Activated CD4-positive, alpha-beta T cell treated with anti-CD3 and anti-CD28 coated beads, Interleukin-2, amount 50 U/mL, for 1 hour (primary cell): ENCODE measurements around the gene KCNQ2.

Experiments
- DNase-seq: peaks from one replicate; pipeline ENCODE4 v3.0.0-alpha.2; 2020

KCNQ2 gene

DNA sequence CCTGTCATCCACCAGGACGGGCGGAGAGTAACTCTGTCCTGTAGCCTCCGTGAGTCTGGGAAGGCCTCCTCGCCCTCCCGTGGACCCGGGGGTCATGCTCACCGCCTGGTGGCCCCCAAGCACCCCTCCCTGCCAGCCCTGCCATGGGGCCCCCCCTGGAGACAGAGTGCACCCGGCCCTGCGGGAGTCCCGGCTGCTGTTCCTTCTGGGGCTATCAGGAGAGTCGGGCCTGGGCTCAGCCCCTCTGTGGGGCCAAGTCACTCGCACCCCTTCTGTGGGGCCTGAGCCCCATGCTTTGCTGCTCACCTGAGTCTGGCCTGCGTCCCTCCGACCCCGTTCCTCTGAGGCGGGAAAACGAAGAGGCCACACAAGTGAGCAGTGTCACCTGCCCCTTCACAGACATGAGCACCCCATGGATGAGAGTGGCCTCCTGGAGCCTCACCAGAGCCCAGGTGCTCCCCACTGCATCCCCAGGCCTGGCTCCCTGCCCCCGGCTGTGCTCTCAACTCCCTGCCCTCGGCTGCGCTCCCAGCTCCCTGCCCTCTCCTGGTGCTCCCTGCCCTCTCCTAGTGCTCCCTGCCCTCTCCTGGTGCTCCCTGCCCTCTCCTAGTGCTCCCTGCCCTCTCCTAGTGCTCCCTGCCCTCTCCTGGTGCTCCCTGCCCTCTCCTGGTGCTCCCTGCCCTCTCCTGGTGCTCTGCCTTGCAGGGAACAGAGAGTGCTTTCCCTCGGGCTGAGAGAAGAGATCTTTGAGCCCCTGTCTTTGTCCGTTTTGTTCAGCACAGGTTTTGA is 106.7 kb downstream of the KCNQ2 start:
- DNase-seq = no peak

DNA sequence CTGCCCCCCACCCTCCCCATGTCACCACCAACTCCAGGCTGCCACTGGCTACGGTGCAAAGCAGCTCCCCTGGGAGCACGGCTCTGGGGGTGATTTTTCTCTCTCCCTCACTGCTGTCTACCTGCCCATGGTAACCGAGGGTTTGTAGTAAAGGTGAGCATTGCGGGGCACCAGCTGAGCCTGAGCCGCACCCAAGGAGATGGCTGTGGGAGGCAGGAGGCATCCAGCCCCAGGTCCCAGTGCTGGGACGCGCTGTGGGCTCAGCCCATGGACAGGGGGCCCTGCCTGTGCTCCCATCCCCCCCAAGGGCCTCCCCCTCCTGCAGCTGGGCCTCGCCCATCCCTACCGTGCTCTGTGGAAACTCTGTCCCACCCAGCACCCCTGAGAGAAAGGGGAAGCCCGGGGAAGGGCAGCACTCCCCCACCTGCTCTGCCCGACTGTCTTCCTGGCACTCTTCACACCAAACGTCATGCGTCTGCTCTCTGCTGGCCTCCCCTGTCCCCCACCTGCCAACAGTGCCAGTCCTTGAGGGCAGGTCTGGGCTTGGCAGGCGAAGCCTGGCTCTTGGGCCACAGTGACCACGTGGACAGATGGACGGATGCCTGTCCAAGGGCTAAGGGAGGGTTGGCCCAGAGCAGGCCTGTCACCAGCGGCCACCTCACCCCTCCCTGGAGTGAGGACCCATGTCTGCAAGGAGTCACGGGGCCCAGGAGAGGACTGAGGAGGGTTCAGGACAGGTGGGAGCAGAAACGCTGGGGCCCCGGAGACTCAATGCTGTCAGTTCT is 107.5 kb downstream of the KCNQ2 start:
- DNase-seq = no peak

DNA sequence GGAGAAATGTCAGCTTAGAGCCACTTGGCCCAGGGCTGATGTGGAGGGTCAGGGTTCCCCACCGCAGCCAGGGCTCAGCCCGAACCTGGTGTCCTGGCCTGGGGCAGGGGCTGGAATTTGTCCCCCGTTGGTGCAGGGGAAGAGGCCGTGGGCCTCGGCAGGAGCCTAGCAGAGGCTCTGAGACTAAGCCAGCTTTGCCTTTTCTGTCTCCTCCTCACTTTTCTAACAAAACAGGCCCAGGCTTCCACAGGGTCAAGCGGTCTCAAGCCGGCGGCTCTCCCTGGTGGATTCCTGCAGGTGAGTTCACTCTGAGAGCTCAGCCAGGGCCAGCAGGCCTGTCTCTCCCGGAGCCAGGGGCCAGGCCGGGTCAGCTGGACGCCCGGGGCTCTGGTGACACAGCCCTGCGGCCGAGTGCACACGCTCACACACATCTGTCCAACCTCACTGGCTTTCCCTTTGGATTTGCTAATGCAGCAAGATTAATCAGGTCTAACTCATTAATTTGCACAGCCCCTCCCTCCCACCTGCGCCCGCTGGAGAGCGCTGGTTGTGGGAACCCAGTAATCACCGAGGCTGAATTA is 108.4 kb downstream of the KCNQ2 start:
- DNase-seq = no peak

DNA sequence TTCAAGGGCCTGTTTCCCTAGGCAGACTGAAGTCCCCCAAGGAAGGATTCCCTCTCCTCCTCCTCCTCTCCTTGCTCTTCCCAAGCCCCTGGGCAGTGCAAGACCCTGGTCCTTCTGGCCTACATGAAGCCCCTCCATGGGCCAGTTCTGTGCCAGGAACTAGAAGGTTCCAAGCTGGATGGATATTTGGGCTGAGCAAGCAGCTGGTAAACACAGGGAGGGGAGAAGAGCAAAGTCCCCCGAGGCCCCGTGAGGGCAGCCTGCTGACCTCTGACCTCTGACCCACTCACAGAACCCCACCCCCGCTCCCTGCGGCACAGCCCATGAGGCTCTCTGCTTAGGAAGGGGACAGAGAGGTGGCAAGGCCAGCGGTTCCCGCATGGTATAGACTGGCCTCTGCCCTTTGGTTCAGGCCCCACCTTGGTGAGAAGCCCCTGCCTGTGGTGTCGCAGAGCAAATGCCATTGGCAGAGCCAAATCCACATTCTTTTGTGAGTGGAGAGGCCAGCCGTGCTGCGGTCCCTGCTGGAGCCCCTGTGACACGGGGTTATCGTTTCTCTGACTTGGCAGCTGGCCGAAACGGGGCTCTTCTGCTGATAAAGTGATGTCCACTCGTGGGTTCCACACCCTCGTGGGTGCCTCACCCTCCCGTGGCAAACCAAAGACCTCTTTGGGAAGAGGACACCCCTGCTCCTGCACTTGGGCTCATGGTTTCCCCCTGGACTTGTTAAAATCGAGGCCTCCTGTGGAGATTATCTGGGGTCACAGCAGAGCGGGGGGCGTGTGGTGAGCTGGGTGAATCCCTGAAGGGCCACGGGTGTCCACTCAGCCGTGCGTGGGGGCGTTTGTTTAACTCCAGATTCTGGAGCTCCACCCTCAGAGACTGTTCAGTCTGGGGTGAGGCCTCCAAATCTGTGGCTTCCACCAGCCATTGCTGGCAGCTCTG is 109.2 kb downstream of the KCNQ2 start:
- no peak for DNase-seq

DNA sequence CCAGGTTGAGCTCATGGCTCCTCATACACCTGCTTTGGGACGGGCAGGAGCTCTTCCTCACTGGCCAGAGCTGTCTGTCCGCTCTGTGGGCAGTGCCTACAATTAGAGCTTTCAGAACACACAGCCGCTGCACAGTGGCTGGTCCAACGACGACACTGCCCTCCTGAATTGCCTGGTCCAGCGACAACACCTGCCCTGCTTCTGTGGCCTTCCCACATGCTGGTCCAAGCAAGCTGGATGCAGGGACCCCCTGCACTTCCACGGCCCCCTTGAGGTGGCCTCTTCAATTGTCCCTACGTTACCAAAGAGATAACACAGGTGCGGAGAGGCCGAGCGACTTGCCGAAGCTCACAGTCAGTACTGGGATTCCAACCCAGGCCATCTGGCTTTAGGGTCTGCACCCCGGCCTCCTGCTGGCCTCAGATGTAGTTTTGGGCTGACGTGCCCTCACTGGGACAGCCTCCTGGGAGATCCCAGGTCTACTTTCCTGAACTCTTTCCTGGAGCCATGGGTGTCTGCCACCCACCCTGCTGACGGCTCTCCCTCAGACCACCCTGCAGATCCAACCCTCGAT is 109.9 kb downstream of the KCNQ2 start:
- DNase-seq = no peak

DNA sequence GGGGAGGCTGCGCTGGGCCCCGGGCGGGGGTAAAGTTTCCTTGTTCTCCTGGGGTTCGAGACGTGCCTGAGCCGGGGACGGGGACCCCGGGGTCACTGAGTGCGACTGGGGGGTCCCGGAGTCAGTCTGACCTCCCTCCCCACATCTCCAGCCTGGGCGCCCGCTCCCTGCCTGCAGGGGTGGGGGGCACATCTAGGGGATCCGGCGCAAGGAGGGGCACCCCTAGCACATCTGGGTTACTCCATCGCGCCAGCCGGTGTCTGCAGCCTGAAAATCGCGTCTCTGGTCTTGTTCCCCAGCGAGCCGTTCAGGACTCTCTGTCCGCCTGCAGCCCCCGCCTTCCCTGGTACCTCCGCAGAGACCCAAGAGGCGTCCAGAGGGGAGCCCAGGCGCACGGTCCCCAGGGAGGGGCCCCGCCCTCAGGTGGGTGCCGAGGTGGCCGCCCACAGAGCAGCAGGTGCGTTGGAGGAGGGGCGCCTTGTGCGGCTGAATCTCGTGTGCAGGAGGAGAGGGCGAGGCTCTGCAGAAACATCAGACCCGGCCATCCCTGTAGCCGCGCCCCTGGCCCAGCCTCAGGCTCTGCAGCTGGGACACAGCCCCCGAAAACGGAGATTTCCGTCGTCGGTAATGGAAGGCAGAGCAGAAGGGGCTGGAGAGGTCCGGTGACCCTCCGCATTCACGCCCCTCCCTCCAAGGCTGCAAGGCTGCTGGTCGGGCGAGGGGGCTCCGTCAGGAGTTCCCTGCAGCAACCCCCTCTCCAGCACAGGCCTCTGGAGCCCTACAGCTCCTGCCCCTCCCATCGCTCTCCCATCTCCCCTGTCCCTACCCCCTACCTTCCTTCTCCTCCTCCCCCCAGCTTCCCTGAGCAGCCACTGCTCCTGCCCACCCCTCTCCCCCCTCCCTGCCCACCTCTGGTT is 110.7 kb downstream of the KCNQ2 start:
- DNase-seq = no peak

DNA sequence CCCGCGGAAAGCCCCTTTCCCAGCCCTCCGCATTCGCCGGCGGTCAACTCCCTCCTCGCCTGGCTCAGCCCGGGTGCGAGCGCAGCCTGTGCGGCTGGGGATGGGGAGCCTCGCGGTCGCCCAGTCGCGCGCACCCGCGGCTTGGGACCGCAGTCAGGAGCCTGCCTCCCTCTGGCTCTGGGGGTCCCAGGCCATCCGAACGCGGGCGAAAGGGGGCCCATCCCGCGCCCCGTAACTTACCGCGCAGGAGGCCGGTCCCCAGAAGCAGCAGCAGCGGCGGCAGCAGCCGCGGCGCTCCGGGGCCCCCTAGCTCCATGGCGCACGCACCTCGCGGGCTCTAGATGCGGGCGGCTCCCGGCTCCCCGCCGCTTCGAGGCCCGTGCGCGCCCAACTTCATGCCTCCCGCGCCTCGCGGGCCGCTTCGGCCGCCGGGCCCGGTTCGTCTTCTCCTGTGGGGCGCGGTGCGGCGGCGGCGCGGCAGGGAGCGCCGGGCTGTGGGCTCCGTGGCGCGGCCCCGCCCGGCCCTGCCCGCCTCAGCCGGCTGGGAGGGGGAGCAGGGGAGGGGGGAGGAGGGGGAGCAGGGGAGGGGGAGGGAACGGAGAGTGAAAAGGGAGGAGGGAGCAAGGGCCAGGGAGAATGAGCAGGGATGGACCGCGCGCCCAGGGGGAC is 111.5 kb downstream of the KCNQ2 start, which contains the start of gene CHRNA4:
Gene CHRNA4 (minus strand): TSS at position 500 of the 669 bp plus-strand sequence. CDS start 184 bp downstream, at position 316.
- no peak for DNase-seq

DNA sequence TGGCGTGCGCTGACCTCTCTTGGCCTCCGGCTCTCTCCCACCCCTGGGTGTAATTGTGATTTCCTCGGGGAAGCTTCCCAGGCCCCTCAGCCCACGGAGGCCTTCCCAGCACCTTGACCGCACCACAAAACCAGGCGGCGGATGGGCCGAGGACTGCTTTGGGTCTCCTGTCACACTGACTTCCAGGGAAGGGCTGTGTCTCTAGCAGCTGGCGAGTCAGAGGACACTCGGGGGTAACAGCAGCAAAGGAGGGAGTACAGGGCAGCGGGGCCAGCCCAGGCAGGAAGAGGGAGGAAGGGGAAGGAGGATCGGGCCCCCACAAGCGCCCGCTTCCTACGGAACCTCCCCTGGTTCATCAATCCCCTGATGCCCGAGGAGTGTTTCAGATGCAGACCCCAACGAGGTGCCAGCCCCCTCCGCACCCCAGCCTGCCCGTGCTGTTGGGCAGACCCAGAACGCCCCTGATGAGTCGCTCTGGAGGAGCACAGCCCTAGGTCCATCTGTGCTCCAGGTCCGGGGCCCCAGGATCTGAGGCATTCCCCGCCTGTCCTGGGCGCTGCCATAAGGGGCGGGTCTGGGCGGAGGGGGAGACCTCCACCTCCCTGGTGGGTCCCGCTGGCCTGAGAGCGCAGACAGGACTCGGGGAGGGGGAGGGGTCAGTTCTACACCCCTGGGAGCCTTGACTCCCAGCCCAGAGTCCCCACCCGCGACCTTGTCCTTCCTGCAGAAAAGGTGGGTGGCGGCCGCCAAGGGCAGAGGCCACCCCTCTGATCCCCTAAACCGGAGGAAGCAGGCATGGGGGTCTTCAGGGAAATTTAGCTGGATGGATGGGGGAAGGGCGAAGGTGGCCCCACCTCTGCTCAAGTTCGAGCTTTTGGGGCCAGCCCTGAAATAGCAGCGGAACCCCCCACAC is 112.3 kb downstream of the KCNQ2 start:
- no peak for DNase-seq

DNA sequence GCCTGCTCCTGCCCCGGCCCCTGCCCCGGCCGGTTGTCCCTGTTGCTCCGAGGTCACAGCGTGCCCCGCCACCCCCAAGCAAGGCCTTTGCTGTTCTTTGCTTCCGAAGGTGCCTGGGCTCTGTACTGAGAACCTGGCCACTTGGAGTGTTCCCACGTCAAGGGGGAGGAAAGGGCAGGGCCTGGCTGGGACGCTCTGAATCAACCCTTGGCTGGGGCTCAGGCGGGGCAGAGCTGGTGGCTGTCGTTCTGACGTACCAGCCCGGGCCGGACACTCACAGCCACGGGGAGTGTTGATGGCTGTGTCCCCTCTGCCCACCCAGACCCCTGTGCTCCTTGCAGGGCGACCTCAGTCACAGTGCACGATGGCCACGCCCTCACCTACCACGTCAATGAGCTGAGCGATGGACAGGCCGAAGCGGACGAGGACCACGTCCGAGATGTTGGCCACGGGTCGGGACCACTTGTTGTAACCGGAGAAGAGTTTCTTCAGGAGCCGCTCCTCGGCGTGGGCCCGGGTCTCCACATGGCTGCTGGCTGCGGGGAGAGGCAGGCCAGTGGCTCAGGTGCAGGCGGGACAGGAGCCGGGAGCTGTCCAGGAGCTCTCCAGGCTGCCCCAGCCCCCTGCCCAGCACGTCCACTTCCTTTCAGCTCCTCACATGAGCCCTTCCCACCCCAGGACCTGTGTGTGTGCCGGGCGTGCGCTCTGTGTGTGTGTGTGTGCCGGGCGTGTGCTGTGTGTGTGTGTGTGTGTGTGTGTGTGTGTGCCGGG is 113.1 kb downstream of the KCNQ2 start:
- no peak for DNase-seq

DNA sequence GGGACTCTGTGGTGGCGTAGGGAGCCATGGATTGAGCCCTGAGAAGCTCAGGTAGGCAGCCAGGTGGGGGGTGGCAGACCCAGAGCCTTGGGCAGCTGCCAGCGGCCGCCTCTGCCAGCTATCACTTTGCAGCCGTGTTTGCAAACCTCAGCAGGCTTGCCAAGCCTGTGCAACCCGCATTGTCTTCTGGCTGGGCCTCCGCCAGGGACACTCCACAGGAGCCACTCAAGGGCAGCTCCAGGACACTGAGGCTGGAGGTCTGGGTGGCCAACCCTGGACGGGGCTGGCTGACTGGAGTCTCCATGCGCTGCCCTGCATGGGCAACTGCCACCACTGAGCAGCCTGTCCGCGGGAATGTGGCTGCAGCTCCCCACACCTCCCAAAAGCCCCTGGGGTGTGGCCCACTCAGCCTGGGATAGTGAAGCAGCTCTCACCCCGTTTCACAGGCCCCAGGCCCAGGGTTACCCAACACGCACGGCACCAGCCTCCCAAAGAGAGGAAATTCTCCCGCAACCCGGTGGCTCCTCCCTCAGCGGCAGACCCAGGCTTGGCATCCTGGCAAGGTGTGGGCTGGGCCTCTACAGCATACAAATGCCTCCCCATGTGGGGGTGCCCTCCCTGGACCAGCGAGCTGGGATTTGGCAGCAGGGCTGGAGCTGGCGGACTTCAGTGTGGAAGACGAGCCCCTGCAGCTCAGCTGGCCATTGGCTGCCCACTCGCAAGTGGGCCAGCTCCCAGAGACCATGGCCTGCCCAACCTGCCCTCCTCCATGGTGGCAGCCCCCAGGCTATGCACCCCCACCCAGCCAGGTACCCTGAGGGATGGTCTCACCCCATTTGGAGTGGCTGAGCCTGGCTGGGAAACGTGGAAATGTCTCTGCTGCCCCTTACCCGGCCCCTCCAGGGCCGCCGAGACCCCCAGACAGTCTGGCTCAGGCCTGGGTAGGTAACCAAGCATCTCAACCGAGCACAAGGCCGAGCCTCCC is 114.2 kb downstream of the KCNQ2 start:
- no peak for DNase-seq

DNA sequence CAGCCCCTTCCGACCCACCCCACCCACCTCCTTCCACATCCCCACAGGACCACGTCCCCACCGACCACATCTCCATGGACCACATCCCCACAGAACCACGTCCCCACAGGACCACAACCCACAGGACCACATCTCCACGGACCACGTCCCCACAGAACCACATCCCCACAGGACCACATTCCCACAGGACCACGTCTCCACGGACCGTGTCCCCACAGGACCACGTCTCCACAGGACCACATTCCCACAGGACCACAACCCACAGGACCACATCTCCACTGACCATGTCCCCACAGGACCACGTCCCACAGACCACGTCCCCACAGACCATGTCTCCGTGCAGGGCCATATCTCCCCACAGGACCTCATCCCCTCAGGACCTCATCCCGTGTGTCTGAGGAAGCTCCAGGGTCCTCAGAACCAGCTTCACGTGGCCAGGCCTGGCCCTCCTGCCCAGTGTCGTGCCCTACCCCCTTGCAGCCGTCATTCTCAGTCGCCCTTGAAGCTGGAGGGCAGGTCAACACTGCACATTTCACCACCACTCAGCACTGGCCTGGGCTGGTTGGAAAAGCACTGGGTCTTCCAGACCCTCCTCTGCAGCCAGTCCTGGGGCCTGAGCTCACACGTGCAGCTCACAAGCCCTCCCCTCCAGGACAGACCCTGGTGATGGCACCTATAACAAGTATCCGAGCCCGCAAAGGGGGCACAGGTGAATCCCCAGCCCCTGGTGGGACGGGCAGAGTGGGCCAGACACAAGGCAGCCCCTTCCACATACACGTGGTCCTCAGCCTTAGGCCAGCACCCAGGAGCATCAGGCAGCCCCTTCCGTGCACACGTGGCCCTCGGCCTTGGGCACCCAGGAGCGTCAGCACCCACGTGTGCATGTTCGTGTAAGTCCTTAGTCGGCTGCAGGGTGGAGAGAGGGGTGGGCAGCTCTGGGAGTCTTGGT is 115.2 kb downstream of the KCNQ2 start:
- DNase-seq = no peak

DNA sequence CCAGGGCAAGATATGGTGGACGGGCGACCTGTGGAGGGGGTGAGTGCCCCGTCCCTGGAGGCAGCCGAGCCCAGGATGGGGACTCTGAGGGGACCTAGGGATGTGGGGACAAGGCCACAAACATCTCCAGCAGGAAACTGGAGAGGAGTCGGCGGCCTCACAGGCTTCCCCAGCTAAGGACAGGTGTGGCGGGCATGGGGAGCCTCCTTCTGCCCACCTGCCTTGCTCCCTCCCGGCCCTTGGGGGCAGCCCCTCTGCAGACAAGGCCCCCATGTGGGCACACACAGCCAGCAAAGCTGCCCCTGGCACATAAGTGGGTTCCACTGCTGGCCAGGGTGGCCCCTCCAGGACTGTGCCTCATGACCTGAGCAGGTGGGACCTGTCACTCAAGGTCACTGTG is 115.9 kb downstream of the KCNQ2 start:
- no peak for DNase-seq

DNA sequence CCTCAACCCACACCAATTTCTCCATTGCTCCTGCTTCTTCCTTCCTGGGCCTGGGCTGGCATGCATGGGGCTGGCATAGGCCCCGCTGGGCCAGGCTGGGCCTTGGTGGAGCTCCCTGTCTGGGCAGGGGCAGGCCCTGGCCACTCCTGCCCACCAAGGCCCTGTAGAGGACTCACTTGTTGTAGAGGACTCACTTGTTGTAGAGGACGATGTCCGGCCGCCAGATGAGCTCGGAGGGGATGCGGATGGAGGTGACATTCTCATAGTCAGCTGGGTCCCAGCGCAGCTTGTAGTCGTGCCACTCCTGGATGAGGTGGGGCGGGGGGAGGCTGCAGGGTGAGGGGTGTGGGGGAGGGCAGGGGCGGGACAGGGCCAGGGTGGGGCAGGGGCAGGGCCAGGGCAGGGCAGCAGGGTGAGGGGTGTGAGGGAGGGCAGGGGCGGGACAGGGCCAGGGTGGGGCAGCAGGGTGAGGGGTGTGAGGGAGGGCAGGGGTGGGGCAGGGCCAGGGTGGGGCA is 116.6 kb downstream of the KCNQ2 start:
- DNase-seq = no peak

DNA sequence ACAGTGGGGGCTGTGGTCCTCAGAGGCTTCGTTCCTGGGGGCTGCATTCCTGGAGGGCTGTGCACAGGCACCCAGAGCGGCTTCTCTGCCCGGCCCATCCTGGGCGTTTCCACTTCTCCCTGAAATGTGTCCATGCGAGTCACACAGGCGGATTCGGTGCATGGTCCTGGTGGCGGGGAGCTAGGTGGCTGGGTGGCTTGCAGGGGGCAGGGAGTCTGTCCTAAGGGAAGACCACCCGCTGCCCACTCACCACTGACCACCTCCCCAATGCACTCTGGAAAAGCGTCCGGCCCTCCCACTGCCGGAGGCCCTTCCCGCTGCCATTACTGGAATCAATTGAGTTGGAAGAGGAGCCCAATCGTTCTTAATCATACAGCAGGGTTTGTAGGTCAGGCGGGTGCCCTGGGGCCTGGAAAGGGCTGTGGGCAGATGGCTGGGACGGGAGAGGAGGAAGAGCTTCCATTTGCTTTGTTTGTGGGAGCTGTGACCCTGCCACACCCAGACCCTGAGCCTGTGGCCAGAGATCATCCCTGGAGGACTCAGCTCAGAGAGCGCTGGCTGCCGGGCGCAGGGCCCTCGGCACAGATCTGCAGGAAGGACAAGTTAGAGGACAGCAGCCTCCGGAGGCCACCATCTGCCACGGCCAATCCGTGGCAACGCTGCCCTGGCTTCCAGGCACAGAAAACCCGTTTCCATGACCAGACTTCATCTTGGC is 117.7 kb downstream of the KCNQ2 start:
- DNase-seq = no peak

DNA sequence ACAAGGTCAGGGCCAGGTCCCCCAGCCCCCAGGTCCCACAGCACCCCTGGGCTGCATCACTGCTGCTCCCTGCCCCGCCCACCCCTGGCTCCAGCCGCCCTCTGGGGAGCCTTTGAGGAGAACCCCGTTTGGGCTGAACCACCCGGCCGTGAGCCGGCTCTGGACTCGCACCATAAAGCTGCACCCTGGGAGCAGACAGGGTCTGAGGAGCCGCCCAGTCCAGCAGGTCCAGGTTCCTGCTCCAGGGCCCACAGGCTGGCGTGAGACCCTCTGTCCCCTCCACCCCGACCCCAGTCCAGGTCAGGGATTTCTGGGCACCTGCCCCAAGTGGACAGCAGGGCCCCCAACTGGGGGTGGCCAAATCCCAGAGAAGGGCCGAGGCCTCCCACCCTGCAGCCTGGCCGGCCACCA is 119.6 kb downstream of the KCNQ2 start:
- DNase-seq = no peak
